ENCODE results near the gene PLAC1.

The PLAC1 gene

DNA sequence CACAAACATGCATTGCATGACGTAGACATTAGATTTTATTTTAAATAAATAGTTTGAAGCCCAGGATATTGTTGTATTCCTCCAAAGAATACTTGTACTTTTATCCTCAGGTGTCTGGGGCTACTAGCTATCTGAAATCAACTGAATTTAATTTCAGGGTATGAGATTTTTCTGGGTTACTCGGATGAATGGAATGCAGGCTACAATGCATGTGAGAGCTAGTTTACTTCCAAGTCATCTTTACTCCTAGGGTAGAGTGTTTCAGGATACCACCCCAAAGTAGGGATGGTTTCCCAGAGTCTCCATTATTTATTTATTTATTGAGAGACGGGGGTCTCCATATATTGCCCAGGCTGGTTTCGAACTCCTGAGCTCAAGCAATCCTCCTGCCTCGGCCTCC is 131.9 kb downstream of the PLAC1 start:
- TF ChIP-seq ZFP30 (CRISPR knock-in tag; IDR thresholded peaks at IDR 0.05): no peak
- no peak for TF ChIP-seq ARNTL (CRISPR knock-in tag; IDR thresholded peaks at IDR 0.05; ENCODE audit: borderline replicate concordance, low read depth)
- no peak for TF ChIP-seq PPARA (CRISPR knock-in tag; IDR thresholded peaks at IDR 0.05; ENCODE audit: borderline replicate concordance)
- no peak for TF ChIP-seq TCF4 (CRISPR knock-in tag; IDR thresholded peaks at IDR 0.05; ENCODE audit: borderline replicate concordance)
- no peak for TF ChIP-seq GLIS3 (CRISPR knock-in tag; IDR thresholded peaks at IDR 0.05)
- peak; percentile 58 for ATAC-seq

DNA sequence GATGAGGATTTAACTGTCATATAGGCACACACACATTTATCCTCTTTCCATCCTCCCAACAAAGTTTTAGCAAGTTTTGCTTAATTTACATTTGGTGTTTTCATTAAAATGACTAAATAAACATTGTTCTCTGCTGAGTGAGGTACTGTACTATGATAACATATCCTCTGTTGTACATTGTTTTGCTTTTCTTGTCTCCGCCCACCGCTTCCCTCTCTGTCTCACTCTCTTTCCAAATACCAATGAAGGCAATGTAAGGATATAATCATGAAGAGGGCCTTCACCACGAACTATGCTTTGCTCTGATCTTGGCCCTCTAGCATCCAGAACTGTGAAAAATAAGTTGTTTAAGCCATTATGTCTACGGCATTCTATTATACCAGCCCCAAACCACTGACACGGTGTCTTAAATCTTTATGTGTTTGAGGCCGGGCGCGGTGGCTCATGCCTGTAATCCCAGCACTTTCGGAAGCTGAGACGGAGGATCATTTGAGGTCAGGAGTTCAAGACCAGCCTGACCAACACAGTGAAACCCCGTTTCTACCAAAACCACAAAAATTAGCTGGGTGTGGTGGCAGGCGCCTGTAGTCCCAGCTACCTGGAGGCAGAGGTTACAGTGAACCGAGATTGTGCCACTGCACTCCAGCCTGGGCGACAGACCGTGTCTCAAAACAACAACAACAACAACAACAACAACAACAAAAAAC is 133.0 kb downstream of the PLAC1 start:
- ATAC-seq: no peak

DNA sequence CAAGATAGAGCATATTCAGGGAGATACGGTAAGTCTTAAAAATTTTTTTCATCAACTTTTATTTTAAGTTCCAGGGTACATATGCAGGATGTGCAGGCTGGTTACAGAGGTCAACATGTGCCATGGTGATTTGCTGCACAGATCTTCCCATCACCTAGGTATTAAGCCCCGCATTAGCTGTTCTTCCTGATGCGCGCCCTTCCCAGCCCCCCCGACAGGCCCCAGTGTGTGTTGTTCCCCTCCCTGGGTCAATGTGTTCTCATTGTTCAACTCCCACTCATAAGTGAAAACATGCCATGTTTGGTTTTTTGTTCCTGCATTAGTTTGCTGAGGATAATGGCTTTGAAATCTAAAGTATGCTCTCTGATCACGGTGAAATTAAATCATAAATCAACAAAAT is 134.1 kb downstream of the PLAC1 start:
- TF ChIP-seq, protein P1, sequence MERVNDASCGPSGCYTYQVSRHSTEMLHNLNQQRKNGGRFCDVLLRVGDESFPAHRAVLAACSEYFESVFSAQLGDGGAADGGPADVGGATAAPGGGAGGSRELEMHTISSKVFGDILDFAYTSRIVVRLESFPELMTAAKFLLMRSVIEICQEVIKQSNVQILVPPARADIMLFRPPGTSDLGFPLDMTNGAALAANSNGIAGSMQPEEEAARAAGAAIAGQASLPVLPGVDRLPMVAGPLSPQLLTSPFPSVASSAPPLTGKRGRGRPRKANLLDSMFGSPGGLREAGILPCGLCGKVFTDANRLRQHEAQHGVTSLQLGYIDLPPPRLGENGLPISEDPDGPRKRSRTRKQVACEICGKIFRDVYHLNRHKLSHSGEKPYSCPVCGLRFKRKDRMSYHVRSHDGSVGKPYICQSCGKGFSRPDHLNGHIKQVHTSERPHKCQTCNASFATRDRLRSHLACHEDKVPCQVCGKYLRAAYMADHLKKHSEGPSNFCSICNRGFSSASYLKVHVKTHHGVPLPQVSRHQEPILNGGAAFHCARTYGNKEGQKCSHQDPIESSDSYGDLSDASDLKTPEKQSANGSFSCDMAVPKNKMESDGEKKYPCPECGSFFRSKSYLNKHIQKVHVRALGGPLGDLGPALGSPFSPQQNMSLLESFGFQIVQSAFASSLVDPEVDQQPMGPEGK (CRISPR knock-in tag; IDR thresholded peaks at IDR 0.05; ENCODE audit: borderline replicate concordance): no peak
- no peak for TF ChIP-seq SNAI2 (CRISPR knock-in tag; IDR thresholded peaks at IDR 0.05)
- no peak for TF ChIP-seq TOX (CRISPR knock-in tag; IDR thresholded peaks at IDR 0.05; ENCODE audit: borderline replicate concordance)
- no peak for TF ChIP-seq ZC3H10 (CRISPR knock-in tag; IDR thresholded peaks at IDR 0.05)
- TF ChIP-seq ZNF70 (CRISPR knock-in tag; IDR thresholded peaks at IDR 0.05): no peak
- TF ChIP-seq ZFP3 (CRISPR knock-in tag; IDR thresholded peaks at IDR 0.05): no peak
- no peak for TF ChIP-seq ZNF565 (CRISPR knock-in tag; conservative IDR thresholded peaks at IDR 0.05; ENCODE audit: low read depth)
- no peak for TF ChIP-seq OSR1 (CRISPR knock-in tag; IDR thresholded peaks at IDR 0.05)
- no peak for TF ChIP-seq CSDC2 (CRISPR knock-in tag; IDR thresholded peaks at IDR 0.05)
- no peak for TF ChIP-seq BACH2 (CRISPR knock-in tag; IDR thresholded peaks at IDR 0.05; ENCODE audit: borderline replicate concordance)
- TF ChIP-seq, protein P2, sequence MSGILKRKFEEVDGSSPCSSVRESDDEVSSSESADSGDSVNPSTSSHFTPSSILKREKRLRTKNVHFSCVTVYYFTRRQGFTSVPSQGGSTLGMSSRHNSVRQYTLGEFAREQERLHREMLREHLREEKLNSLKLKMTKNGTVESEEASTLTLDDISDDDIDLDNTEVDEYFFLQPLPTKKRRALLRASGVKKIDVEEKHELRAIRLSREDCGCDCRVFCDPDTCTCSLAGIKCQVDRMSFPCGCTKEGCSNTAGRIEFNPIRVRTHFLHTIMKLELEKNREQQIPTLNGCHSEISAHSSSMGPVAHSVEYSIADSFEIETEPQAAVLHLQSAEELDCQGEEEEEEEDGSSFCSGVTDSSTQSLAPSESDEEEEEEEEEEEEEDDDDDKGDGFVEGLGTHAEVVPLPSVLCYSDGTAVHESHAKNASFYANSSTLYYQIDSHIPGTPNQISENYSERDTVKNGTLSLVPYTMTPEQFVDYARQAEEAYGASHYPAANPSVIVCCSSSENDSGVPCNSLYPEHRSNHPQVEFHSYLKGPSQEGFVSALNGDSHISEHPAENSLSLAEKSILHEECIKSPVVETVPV (CRISPR knock-in tag; IDR thresholded peaks at IDR 0.05): no peak
- no peak for TF ChIP-seq GLIS3 (CRISPR knock-in tag; IDR thresholded peaks at IDR 0.05)
- TF ChIP-seq PPARA (CRISPR knock-in tag; IDR thresholded peaks at IDR 0.05; ENCODE audit: borderline replicate concordance): no peak
- TF ChIP-seq ZFP30 (CRISPR knock-in tag; IDR thresholded peaks at IDR 0.05): no peak
- TF ChIP-seq, protein P3, sequence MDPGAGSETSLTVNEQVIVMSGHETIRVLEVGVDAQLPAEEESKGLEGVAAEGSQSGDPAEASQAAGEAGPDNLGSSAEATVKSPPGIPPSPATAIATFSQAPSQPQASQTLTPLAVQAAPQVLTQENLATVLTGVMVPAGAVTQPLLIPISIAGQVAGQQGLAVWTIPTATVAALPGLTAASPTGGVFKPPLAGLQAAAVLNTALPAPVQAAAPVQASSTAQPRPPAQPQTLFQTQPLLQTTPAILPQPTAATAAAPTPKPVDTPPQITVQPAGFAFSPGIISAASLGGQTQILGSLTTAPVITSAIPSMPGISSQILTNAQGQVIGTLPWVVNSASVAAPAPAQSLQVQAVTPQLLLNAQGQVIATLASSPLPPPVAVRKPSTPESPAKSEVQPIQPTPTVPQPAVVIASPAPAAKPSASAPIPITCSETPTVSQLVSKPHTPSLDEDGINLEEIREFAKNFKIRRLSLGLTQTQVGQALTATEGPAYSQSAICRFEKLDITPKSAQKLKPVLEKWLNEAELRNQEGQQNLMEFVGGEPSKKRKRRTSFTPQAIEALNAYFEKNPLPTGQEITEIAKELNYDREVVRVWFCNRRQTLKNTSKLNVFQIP (CRISPR knock-in tag; IDR thresholded peaks at IDR 0.05; ENCODE audit: borderline replicate concordance, low read depth): no peak
- TF ChIP-seq RARB (CRISPR knock-in tag; IDR thresholded peaks at IDR 0.05): no peak
- no peak for ATAC-seq

More for the DNA sequence above, 133.0 kb downstream of the PLAC1 start:
- TF ChIP-seq ZFP3 (CRISPR knock-in tag; IDR thresholded peaks at IDR 0.05) (no peak), OSR1 (CRISPR knock-in tag; IDR thresholded peaks at IDR 0.05) (no peak), ARNTL (CRISPR knock-in tag; IDR thresholded peaks at IDR 0.05; ENCODE audit: borderline replicate concordance, low read depth) (no peak), PPARA (CRISPR knock-in tag; IDR thresholded peaks at IDR 0.05; ENCODE audit: borderline replicate concordance) (no peak), RARB (CRISPR knock-in tag; IDR thresholded peaks at IDR 0.05) (no peak), ZC3H10 (CRISPR knock-in tag; IDR thresholded peaks at IDR 0.05) (no peak), TCF4 (CRISPR knock-in tag; IDR thresholded peaks at IDR 0.05; ENCODE audit: borderline replicate concordance) (no peak), ZNF70 (CRISPR knock-in tag; IDR thresholded peaks at IDR 0.05) (no peak), ZNF8 (CRISPR knock-in tag; IDR thresholded peaks at IDR 0.05) (no peak), ZNF565 (CRISPR knock-in tag; conservative IDR thresholded peaks at IDR 0.05; ENCODE audit: low read depth) (no peak), SNAI2 (CRISPR knock-in tag; IDR thresholded peaks at IDR 0.05) (no peak), GLIS3 (CRISPR knock-in tag; IDR thresholded peaks at IDR 0.05) (no peak), ZFP30 (CRISPR knock-in tag; IDR thresholded peaks at IDR 0.05) (no peak), BACH2 (CRISPR knock-in tag; IDR thresholded peaks at IDR 0.05; ENCODE audit: borderline replicate concordance) (no peak), CSDC2 (CRISPR knock-in tag; IDR thresholded peaks at IDR 0.05) (no peak)
- TF ChIP-seq, protein P2 (CRISPR knock-in tag; IDR thresholded peaks at IDR 0.05): no peak
- TF ChIP-seq, protein P4, sequence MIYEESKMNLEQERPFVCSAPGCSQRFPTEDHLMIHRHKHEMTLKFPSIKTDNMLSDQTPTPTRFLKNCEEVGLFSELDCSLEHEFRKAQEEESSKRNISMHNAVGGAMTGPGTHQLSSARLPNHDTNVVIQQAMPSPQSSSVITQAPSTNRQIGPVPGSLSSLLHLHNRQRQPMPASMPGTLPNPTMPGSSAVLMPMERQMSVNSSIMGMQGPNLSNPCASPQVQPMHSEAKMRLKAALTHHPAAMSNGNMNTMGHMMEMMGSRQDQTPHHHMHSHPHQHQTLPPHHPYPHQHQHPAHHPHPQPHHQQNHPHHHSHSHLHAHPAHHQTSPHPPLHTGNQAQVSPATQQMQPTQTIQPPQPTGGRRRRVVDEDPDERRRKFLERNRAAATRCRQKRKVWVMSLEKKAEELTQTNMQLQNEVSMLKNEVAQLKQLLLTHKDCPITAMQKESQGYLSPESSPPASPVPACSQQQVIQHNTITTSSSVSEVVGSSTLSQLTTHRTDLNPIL (CRISPR knock-in tag; IDR thresholded peaks at IDR 0.05; ENCODE audit: low read depth): no peak
